Liver (tissue), 9 donors: ENCODE data around the gene CORO2A. TPM values are rescaled to one million over a fixed set of nuclear protein-coding genes. Genes with fewer than 3 reads are reported as not detected.

Experiments used
- DNase-seq: peaks from one replicate; pipeline ENCODE4 v3.0.0-alpha.2; 2017; ENCODE audit warnings: low spot score
- H3K27ac ChIP-seq, 2 donors: one replicate each; pipeline ENCODE4 v1.7.0; 2013; ENCODE audit warnings: inconsistent platforms in 2 of 2, low read length in 2 of 2, control low read depth in 1 of 2, low read depth in 1 of 2, mild to moderate bottlenecking in 1 of 2
- H3K27me3 ChIP-seq, 4 donors: one replicate each; pipeline versions ENCODE4 v1.6.1 to v1.7.0; 2013; ENCODE audit warnings: low read length in 3 of 4, inconsistent platforms in 1 of 4, mild to moderate bottlenecking in 1 of 4, moderate library complexity in 1 of 4; ENCODE audit not compliant: control insufficient read depth in 4 of 4, insufficient read depth in 4 of 4
- H3K36me3 ChIP-seq, 4 donors: one replicate each; pipeline versions ENCODE4 v1.6.1 to v1.7.0; 2013; ENCODE audit warnings: low read length in 3 of 4, mild to moderate bottlenecking in 3 of 4, low read depth in 1 of 4, moderate library complexity in 1 of 4; ENCODE audit not compliant: control insufficient read depth in 4 of 4, insufficient read depth in 3 of 4
- H3K4me1 ChIP-seq, 4 donors: one replicate each; pipeline versions ENCODE4 v1.6.1 to v1.7.0; 2013; ENCODE audit warnings: low read length in 3 of 4, mild to moderate bottlenecking in 3 of 4, moderate library complexity in 1 of 4; ENCODE audit not compliant: control insufficient read depth in 4 of 4, insufficient read depth in 4 of 4
- H3K4me3 ChIP-seq, 3 donors: one replicate each; pipeline versions ENCODE4 v1.6.1 to v1.7.0; 2013; ENCODE audit warnings: low read length in 3 of 3, control low read depth in 1 of 3, low read depth in 1 of 3, mild to moderate bottlenecking in 1 of 3
- H3K9ac ChIP-seq, 2 donors: one replicate each; pipeline ENCODE4 v1.7.0; 2013; ENCODE audit warnings: low read length in 2 of 2, mild to moderate bottlenecking in 2 of 2, moderate library complexity in 2 of 2, control low read depth in 1 of 2, low read depth in 1 of 2
- H3K9me3 ChIP-seq, 4 donors: one replicate each; pipeline versions ENCODE4 v1.6.1 to v1.7.0; 2013; ENCODE audit warnings: low read length in 3 of 4; ENCODE audit not compliant: control insufficient read depth in 4 of 4
- EGR1 ChIP-seq, 2 donors: IDR thresholded peaks; 2 replicates each; pipeline ENCODE4 v1.6.1; 2016 to 2018; ENCODE audit warnings: antibody characterized with exemption in 2 of 2, low read depth in 2 of 2
- FOXA1 ChIP-seq: IDR thresholded peaks from 2 replicates; pipeline ENCODE4 v1.6.1; 2016; ENCODE audit warnings: antibody characterized with exemption
- FOXA2 ChIP-seq: IDR thresholded peaks from 2 replicates; pipeline ENCODE4 v1.6.1; 2016; ENCODE audit warnings: antibody characterized with exemption
- GABPA ChIP-seq, 2 donors: IDR thresholded peaks in 1 of 2; conservative IDR thresholded peaks in 1 of 2; 2 replicates each; pipeline ENCODE4 v1.6.1; 2016; ENCODE audit warnings: antibody characterized with exemption in 2 of 2, mild to moderate bottlenecking in 1 of 2, moderate library complexity in 1 of 2
- HNF4A ChIP-seq, 2 donors: conservative IDR thresholded peaks; 2 replicates each; pipeline ENCODE4 v1.6.1; 2016; ENCODE audit warnings: antibody characterized with exemption in 2 of 2, mild to moderate bottlenecking in 2 of 2
- HNF4G ChIP-seq: IDR thresholded peaks from 2 replicates; pipeline ENCODE4 v1.6.1; 2016; ENCODE audit warnings: antibody characterized with exemption
- JUND ChIP-seq, 2 donors: IDR thresholded peaks; 2 replicates each; pipeline ENCODE4 v1.6.1; 2016; ENCODE audit warnings: antibody characterized with exemption in 2 of 2
- NR2F2 ChIP-seq: IDR thresholded peaks from 2 replicates; pipeline ENCODE4 v1.6.1; 2016; ENCODE audit warnings: antibody characterized with exemption
- RAD21 ChIP-seq, 2 donors: IDR thresholded peaks; 2 replicates each; pipeline ENCODE4 v1.6.1; 2016; ENCODE audit warnings: antibody characterized with exemption in 2 of 2, mild to moderate bottlenecking in 2 of 2
- RXRA ChIP-seq, 2 donors: IDR thresholded peaks; 2 replicates each; pipeline ENCODE4 v1.6.1; 2017 to 2018; ENCODE audit warnings: antibody characterized with exemption in 2 of 2, mild to moderate bottlenecking in 1 of 2
- SP1 ChIP-seq: IDR thresholded peaks from 2 replicates; pipeline ENCODE4 v1.6.1; 2018; ENCODE audit warnings: antibody characterized with exemption, mild to moderate bottlenecking
- TAF1 ChIP-seq: conservative IDR thresholded peaks from 2 replicates; pipeline ENCODE4 v1.6.1; 2016; ENCODE audit warnings: antibody characterized with exemption, mild to moderate bottlenecking
- YY1 ChIP-seq: IDR thresholded peaks from 2 replicates; pipeline ENCODE4 v1.6.1; 2016; ENCODE audit warnings: antibody characterized with exemption, mild to moderate bottlenecking
- WGBS: extraction: QIAGEN DNeasy Blood & Tissue Kit; methylation state at CpG from one replicate; pipeline ENCODE4 v1.1.7; 2013; 5-methylcytosine and 5-hydroxymethylcytosine counted together
- polyA plus RNA-seq, 2 donors: library from polyadenylated mRNA; stranded (reverse) in 1 of 2; unstranded in 1 of 2; fragments of 200-250 nt in 1 of 2; fragments of >200 nt in 1 of 2; fragmentation: Nextera tagmentation in 1 of 2; extraction: Ambion mirVana in 1 of 2; gene quantifications; one replicate each; pipeline versions ENCODE4 v1.2.1 to v1.2.3, GENCODE V29; 2013 to 2015
- total RNA-seq, 2 donors: library from RNA; depleted of rRNA; stranded (reverse); fragments of >200 nt; gene quantifications; one replicate each; pipeline ENCODE4 v1.2.3, GENCODE V29; 2014
- TF ChIP-seq, protein P1 (sequence below): IDR thresholded peaks from 2 replicates; pipeline ENCODE4 v1.6.1; 2016; ENCODE audit warnings: antibody characterized with exemption, mild to moderate bottlenecking
- TF ChIP-seq, protein P2 (sequence below): IDR thresholded peaks from 2 replicates; pipeline ENCODE4 v1.6.1; 2016; ENCODE audit warnings: antibody characterized with exemption
- TF ChIP-seq, protein P3 (sequence below): IDR thresholded peaks from 2 replicates; pipeline ENCODE4 v1.6.1; 2016; ENCODE audit warnings: antibody characterized with exemption
- TF ChIP-seq, protein P4 (sequence below): fragments of 150-350 bp; IDR thresholded peaks from 2 replicates; pipeline ENCODE4 v1.5.1; 2017; ENCODE audit warnings: improper control_type of control experiment, low read depth, low read length; ENCODE audit not compliant: missing input control
- TF ChIP-seq, protein P5 (sequence below): IDR thresholded peaks from 2 replicates; pipeline ENCODE4 v1.6.1; 2016; ENCODE audit warnings: antibody characterized with exemption
- donor health status: healthy.
- donor health status: healthy.
- donor health status: healthy.
- donor health status: healthy.
- donor health status: healthy.

CORO2A gene
- total and polyA plus RNA-seq, 4 donors: 1.2 to 2.8 (median 1.4) TPM

DNA sequence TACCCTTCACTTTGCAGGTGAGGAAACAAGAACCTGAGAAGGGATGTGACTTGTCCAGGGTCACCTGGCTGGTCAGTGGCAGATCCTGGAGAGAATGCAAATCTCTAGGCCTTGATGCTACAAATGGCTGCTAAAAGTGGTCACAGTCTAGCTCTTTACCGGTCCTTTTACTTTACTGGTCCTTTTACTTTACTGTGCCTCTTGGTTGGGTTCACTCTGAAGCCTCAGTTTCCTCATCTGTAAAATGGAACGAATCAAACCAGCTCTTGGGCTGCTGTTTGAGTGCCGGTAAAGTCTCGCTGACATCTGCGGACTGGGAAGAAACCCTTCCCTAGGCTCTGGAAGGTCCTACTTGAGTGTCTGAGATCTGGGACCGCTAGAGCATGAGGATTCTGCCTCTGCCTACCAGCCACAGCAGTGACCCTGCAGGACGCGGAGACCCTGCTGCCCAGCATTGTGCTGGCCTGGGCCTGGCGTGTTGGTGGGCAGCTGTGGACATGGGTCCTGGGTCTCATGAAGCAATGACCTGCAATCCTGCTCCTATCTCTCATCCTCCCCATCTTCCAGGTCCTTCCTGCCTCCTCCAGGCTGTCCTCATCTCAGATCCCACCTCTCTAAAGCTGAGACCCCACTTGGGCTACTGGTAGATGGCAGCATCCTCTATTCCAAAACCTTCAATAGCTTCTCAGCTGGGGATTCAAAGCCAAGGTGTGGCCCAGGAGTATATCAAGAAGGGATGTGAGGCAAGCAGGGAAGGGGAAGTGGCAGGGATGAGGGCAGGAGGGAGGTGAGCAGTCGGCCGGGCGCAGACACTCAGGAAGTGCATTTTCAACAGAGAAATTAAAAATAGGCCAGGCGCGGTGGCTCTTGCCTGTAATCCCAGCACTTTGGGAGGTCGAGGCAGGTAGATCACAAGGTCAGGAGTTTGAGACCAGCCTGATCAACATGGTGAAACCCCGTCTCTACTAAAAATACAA, 13.3 kb downstream of the CORO2A start:
- Histone ChIP-seq H3K27ac (no peak overlapping the region), H3K4me3 (no peak overlapping the region), H3K36me3 (no peaks in the 10 kb centered on the region), H3K9ac (no peak overlapping the region), H3K4me1 (peaks cover 7 to 19% (median 13%) of the 10 kb centered on the region in 4 donors), H3K9me3 (no peaks in the 10 kb centered on the region), H3K27me3 (no peaks in the 10 kb centered on the region)
- no peak for TF ChIP-seq FOXA1
- TF ChIP-seq, protein P1, sequence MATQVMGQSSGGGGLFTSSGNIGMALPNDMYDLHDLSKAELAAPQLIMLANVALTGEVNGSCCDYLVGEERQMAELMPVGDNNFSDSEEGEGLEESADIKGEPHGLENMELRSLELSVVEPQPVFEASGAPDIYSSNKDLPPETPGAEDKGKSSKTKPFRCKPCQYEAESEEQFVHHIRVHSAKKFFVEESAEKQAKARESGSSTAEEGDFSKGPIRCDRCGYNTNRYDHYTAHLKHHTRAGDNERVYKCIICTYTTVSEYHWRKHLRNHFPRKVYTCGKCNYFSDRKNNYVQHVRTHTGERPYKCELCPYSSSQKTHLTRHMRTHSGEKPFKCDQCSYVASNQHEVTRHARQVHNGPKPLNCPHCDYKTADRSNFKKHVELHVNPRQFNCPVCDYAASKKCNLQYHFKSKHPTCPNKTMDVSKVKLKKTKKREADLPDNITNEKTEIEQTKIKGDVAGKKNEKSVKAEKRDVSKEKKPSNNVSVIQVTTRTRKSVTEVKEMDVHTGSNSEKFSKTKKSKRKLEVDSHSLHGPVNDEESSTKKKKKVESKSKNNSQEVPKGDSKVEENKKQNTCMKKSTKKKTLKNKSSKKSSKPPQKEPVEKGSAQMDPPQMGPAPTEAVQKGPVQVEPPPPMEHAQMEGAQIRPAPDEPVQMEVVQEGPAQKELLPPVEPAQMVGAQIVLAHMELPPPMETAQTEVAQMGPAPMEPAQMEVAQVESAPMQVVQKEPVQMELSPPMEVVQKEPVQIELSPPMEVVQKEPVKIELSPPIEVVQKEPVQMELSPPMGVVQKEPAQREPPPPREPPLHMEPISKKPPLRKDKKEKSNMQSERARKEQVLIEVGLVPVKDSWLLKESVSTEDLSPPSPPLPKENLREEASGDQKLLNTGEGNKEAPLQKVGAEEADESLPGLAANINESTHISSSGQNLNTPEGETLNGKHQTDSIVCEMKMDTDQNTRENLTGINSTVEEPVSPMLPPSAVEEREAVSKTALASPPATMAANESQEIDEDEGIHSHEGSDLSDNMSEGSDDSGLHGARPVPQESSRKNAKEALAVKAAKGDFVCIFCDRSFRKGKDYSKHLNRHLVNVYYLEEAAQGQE: no peak
- TF ChIP-seq, protein P2, sequence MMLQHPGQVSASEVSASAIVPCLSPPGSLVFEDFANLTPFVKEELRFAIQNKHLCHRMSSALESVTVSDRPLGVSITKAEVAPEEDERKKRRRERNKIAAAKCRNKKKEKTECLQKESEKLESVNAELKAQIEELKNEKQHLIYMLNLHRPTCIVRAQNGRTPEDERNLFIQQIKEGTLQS: no peak
- TF ChIP-seq FOXA2: no peak
- no peak for TF ChIP-seq JUND (IDR thresholded peaks at IDR 0.05)
- TF ChIP-seq, protein P3, sequence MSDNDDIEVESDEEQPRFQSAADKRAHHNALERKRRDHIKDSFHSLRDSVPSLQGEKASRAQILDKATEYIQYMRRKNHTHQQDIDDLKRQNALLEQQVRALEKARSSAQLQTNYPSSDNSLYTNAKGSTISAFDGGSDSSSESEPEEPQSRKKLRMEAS: no peak
- no peak for TF ChIP-seq EGR1 (IDR thresholded peaks at IDR 0.05; ENCODE audit: low read depth in 2 of 2)
- TF ChIP-seq HNF4G: no peak
- no peak for TF ChIP-seq YY1
- no peak for TF ChIP-seq TAF1
- no peak for TF ChIP-seq NR2F2
- TF ChIP-seq GABPA (IDR thresholded peaks at IDR 0.05 in 1 of 2, conservative IDR thresholded peaks at IDR 0.05 in 1 of 2): no peak
- TF ChIP-seq RAD21 (IDR thresholded peaks at IDR 0.05): no peak
- TF ChIP-seq, protein P4, sequence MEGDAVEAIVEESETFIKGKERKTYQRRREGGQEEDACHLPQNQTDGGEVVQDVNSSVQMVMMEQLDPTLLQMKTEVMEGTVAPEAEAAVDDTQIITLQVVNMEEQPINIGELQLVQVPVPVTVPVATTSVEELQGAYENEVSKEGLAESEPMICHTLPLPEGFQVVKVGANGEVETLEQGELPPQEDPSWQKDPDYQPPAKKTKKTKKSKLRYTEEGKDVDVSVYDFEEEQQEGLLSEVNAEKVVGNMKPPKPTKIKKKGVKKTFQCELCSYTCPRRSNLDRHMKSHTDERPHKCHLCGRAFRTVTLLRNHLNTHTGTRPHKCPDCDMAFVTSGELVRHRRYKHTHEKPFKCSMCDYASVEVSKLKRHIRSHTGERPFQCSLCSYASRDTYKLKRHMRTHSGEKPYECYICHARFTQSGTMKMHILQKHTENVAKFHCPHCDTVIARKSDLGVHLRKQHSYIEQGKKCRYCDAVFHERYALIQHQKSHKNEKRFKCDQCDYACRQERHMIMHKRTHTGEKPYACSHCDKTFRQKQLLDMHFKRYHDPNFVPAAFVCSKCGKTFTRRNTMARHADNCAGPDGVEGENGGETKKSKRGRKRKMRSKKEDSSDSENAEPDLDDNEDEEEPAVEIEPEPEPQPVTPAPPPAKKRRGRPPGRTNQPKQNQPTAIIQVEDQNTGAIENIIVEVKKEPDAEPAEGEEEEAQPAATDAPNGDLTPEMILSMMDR: no peak
- no peak for TF ChIP-seq RXRA (IDR thresholded peaks at IDR 0.05)
- TF ChIP-seq, protein P5, sequence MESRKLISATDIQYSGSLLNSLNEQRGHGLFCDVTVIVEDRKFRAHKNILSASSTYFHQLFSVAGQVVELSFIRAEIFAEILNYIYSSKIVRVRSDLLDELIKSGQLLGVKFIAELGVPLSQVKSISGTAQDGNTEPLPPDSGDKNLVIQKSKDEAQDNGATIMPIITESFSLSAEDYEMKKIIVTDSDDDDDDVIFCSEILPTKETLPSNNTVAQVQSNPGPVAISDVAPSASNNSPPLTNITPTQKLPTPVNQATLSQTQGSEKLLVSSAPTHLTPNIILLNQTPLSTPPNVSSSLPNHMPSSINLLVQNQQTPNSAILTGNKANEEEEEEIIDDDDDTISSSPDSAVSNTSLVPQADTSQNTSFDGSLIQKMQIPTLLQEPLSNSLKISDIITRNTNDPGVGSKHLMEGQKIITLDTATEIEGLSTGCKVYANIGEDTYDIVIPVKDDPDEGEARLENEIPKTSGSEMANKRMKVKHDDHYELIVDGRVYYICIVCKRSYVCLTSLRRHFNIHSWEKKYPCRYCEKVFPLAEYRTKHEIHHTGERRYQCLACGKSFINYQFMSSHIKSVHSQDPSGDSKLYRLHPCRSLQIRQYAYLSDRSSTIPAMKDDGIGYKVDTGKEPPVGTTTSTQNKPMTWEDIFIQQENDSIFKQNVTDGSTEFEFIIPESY: no peak
- TF ChIP-seq HNF4A (conservative IDR thresholded peaks at IDR 0.05): no peak
- TF ChIP-seq SP1: no peak
- 86% methylated on average over 16 of the region's 16 CpGs for WGBS
- no peak for DNase-seq
